Occipital lobe (tissue), 2 donors: Measurements from ENCODE around the gene RNU5D-1. TPM values are rescaled to one million over a fixed set of nuclear protein-coding genes. Genes with fewer than 3 reads are reported as not detected.
"Not testable (repeated sequence)": the region's sequence is repeated elsewhere in the genome, so short reads cannot be mapped to it uniquely, and the experiment has no call there.

Source experiments
- DNase-seq: peaks from one replicate; lab custom pipeline; 2025; lab: John Stamatoyannopoulos, UW
- total RNA-seq: library from RNA; depleted of rRNA; stranded (reverse); fragments of >200 nt; gene quantifications from one replicate; pipeline ENCODE4 v1.2.3, GENCODE V29; 2014

RNU5D-1 gene
- total RNA-seq = not detected

DNA sequence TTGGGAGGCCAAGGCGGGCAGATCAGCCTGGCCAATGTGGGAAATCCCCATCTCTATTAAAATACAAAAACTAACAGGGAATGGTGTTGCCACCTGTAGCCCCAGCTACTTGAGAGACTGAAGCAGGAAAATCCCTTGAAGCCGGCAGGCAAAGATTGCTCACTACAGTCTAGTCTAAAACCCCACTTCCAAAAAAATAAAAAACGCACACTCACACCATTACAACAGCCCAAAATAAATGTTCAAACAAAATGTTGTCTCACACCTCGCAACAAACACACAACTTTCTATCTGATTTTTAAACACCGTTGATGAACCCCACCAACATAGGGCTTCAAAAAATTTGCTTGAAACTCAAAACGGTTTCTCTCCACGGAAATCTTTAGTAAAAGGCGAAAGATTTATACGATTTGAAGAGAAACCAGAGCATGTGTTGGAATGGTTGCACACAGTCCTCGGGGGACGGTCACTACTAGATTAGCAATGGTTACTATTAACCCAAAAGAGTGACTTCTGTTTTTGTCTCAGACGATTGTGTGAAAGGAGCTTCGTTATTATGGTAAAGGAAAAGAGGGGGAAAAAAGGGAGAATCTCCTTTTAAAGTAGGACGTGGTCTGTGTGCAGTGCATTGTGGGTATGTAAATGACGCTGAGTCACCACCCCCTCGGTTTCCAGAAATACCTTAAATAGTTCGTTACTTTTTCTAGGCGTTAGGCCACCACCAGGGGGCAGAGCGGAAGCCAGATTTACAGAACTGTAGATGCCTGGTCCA lies at the start of gene RNU5D-1:
Gene RNU5D-1 (minus strand): TSS at position 430 of the 772 bp plus-strand sequence.
- DNase-seq = peak; percentile 86

GRCh38 chr1:44780583-44781121 lies 49.7 kb upstream of the RNU5D-1 start:
- DNase-seq = no peak

DNA sequence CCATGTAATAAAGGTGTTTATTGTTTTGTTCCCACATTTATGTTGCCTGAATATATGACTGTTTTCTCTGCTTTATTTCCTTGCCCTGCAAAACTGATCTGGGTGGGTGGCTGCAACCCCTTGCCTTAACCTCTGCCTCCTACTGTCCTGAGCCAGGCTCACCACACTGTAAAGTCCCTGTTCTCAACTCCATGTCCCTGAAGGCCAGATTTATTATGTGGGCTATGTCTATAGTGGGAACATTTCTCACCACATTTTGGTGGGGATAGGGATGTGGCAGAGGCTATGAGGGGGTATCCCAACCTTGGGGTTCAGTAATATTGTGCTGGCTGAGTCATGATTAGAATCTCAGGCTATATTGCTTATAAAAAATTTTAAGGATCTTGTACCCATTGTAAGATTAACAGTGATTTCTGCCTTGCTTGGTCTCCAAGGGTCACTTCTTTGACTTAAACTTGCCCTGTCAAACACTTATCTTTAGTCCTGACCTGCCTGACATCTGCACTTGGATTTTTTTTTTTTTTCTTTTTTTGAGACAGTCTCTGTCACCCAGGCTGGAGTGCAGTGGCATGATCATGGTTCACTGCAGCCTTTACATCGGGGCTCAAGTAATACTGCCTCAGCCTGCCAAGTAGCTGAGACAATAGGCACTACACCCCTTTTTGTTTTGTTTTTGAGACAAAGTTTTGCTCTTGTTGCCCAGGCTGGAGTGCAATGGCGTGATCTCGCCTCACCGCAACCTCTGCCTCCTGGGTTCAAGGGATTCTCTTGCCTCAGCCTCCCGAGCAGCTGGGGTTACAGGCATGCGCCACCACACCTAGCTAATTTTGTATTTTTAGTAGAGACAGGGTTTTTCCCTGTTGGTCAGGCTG lies 48.0 kb upstream of the RNU5D-1 start:
- DNase-seq = no peak

DNA sequence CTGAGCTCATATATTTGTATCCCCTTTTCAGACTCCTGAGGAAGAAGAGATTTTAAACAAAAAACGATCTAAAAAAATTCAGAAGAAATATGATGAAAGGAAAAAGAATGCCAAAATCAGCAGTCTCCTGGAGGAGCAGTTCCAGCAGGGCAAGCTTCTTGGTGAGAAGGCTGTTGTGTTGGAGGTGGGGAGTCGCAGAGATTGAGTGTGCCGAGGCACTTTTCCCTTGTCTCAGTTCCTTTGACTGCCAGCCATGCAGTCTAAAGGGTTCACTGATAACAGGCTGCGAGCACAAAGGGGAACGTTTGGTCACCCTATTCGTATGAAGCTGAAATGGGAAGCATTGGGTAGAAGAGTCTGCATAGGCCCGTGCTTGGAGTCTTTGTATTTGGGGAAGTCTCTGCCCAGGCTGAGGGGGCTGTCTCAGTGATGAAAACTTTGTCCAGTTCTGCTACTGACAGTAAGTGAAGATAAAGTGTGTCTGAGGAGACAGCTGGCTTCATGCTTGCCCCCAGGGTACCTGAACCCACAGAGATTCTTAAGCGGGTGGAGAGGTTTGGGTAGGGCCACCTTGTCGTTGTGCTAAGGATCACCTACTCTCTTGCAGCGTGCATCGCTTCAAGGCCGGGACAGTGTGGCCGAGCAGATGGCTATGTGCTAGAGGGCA lies 47.1 kb upstream of the RNU5D-1 start:
- DNase-seq = no peak

DNA sequence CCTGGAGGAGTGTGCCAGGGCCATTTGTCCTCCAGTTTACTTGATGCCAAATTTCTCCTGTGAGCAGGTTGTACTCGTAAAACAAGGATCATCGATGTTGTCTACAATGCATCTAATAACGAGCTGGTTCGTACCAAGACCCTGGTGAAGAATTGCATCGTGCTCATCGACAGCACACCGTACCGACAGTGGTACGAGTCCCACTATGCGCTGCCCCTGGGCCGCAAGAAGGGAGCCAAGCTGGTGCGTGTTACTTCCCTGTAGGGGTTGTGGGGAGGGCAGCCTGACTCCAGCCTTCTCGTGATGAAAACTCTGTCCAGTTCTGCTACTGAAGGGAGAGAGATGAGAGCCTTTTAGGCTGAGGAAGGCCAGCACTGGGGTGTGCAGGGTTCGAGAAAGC lies 46.6 kb upstream of the RNU5D-1 start:
- DNase-seq = no peak

DNA sequence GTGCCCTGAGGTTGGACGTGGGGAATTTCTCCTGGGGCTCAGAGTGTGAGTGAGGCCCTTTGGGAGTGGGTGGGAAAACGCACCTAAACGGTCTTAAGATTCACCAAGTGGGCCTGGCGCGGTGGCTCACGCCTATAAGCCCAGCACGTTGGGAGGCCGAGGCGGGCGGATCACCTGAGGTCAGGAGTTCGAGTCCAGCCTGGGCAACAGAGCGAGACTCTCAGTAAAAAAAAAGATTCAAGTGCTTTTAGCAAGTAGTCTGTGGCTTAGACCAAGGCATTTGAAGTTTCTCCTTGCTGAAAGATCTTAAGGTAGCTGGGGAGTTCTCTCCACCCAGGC lies 45.7 kb upstream of the RNU5D-1 start:
- no peak for DNase-seq

DNA sequence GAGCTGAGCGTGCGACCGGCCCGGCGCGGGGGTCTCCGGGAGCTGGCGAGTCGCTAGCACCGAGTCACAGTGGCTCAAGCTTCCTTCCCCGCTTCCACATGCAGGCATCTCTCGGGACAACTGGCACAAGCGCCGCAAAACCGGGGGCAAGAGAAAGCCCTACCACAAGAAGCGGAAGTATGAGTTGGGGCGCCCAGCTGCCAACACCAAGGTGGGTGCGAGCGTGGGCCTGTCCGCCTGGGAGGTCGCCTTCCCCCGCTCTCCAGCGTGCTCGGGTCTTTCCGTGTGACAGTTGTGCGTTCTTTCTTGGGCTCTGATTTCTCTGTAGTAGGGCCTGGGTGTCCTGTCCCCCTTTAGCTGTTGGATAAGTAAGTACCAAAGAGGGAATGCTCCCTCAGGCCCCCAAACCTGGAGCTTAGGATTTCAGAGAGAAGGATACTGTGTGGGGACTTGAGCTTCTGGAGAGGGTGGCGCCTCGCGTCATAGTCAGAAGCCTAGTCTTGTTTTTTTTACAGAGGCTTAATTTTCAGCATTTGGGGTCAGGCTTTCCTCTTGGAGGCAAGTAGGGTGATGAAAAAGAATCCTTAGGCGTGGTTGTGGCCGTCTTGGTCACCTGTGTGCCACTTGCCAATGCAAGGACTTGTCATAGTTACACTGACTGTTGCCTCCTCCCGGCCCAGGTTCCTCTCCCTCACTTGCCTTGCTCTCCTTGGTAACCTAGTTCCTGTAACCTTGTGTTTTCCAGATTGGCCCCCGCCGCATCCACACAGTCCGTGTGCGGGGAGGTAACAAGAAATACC lies 45.2 kb upstream of the RNU5D-1 start:
- no peak for DNase-seq

DNA sequence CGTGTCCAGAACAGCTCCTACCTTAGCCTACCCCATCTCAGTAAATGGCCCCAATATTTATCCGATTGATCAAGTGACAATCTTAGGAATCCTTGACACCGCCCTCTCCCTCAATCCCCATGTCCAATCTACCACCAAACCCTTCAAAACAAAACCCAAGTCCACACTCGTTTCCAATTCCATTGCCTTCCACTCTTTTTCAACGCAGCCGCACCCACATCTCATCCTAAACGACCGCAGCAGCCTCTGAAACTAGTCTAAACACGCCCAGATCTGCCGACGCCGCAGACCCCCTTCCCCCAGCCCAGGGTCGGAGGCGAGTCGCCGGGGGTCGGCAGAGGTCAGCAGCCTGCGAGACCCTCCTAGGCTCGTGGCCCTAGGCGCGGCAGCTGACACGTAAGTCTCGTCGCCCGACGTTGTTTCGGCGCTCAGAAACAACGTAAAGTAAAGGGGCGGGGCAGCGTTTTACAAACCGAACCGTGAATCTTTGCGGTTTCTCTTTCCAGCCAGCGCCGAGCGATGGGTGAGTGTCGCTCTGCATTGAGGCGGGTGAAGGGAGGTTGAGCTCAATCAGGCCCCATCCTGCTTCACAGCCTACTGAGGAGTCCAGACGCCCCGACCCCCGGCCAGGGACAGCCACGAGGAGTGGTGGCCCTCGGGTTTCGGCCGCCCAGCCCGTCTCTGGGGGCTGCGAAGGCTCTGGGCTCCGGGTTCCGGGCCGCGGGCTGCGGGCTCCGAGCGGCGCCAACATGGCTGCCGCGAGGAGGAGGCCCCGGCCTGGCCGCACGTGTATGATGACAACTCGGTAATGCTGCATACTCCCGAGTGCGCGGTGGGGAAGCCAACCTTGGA lies 44.3 kb upstream of the RNU5D-1 start, which contains the start of gene RPS8:
Gene RPS8 (plus strand): TSS at position 463 of the 852 bp plus-strand sequence. CDS start 57 bp downstream, at position 520.
- DNase-seq = peak; percentile 86

DNA sequence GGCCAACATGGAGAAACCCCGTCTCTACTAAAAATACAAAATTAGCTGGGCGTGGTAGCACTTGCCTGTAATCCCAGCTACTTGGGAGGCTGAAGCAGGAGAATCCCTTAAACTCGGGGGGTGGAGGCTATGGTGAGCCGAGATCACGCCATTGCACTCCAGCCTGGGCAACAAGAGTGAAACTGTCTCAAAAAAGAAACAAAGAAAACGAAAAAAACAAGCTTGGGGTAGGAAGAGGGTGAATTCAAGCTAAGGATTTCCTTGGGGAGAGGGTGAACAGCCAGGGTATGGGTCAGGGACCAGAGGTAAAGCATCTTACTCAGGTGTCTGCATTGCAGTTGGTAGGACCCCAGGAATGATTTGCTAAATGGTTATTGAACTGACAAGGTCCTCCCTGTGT lies 35.5 kb upstream of the RNU5D-1 start:
- not testable (repeated sequence) for DNase-seq

GRCh38 chr1:44760876-44761275 lies 29.9 kb upstream of the RNU5D-1 start:
- DNase-seq = no peak

DNA sequence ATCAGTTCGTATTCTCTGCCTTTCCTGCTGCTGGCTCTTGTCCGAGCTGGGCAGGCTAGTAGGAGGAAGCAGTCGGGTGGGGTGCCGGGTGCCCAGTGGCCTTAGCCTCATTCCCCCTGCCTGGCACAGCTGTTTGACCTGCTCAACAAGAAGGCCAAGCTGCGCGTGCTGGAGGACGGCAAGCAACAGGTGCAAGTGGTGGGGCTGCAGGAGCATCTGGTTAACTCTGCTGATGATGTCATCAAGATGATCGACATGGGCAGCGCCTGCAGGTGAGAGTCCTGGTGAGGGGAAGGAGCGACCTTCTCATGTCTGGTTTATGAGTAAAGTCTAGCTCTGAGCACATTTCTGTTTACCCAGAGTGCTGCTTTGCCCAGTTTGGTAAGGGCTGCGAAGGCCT lies 28.1 kb upstream of the RNU5D-1 start:
- no peak for DNase-seq

DNA sequence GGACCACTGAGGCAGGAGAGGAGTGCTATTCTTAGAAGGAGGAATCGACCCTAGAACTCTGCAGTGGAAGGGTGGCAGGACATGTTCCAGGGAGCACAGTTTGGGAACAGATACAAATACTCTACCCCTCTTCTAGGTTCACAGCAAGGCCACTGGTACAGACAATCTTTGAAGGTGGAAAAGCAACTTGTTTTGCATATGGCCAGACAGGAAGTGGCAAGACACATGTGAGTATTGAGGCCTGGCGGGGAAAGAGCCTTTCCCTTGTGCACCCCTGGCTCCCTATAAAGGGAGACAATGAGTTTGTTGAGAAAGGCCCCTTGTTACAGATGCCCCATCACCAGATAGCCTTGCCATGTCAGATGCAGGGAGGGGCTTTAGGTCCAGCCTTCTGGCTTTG lies 26.4 kb upstream of the RNU5D-1 start:
- DNase-seq = no peak

- DNase-seq = no peak
Measured at GRCh38 chr1:44747878-44748277, 16.9 kb upstream of the RNU5D-1 start.

DNA sequence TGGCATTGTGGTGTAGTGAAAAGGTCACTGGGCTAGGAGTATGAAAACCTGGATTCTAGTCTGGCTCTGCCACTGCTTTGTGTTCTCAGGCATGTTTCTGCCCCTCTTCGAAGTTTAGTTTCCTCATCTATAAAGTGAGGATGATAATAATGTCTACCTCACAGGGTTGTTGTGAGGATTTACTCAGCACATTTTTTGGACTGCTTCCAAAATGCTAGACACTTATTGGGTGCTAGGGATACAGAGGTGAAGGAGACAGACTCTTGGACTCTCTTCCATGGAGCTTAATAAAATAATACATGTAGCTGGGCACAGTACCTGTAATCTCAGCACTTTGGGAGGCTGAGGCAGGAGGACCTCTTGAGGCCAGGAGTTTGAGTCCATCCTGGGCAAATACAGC lies 12.2 kb upstream of the RNU5D-1 start:
- no peak for DNase-seq

DNA sequence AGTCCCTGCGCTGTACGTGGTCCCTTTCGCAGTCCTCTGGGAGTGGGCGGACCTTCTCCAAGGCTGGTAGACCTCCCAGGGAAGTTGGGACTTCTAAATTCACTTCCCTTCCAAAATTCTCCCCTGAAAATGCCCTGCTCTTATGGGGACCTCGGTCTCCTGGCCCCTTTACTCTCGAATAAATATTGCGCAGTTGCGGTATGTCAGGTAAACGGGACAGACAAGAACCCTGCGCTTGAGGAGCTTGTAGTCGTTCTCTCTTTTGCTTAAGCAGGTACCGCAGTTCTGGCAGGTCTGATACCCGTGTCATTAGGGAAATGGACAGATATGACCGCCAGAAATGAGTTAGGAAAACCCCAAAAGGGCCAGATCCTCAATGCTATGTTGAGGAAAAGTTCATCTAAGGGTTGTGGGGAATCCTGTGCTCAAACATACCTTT lies 9.2 kb upstream of the RNU5D-1 start:
- DNase-seq = no peak

DNA sequence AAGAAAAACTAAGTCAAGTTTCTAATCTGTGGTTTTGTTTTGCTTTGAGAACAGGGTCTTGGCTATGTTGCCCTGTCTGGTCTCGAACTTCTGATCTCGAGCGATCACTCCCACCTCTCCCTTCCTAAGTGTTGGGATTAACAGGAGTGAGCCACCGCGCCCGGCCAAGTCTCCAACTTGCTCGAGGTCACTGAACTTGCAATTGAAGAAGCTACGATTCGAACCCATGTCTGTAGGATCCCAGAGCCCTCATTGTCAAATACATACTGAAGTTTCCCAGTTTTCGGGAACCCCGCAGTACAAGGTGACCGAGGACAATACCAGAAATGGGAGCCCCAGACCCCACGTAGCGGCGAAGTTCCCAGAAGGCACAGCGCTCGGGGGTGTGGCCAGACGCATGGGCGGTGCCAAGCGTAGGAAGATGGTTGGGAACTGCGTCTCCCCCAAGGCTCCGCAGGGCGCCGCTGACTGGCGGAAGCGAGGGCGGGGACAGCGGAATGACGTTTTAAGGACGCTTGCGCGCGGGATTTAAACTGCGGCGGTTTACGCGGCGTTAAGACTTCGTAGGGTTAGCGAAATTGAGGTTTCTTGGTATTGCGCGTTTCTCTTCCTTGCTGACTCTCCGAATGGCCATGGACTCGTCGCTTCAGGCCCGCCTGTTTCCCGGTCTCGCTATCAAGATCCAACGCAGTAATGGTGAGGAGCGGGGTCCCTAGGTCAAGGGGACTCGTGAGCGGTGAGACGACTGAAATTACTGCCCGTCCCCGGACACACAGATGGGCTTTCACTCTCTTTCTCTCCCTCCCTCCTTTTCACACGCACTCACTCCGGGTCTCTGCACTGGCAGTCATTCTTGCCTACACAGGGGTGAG lies 8.6 kb upstream of the RNU5D-1 start, which contains the start of gene KIF2C:
Gene KIF2C (plus strand): TSS at position 531 of the 872 bp plus-strand sequence. CDS start 96 bp downstream, at position 627.
- DNase-seq = peak; percentile 94

DNA sequence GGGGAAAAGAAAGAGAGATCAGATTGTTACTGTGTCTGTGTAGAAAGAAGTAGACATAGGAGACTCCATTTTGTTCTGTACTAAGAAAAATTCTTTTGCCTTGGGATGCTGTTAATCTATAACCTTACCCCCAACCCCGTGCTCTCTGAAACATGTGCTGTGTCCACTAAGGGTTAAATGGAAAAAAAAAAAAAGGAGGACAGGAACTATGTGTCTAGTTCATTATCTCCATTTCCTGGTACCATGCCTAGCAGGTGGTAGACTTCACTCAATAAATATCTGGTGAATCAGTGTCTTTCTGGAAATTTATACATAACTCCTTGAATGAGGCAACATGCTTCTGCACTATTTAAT lies 8.0 kb upstream of the RNU5D-1 start:
- not testable (repeated sequence) for DNase-seq

GRCh38 chr1:44735992-44736391 lies 5.0 kb upstream of the RNU5D-1 start:
- no peak for DNase-seq

GRCh38 chr1:44733784-44734183 lies 2.8 kb upstream of the RNU5D-1 start:
- no peak for DNase-seq
